ENCODE results near the gene OGDH.
"Not testable (repeated sequence)": the region's sequence is repeated elsewhere in the genome, so short reads cannot be mapped to it uniquely, and the experiment has no call there.

OGDH gene

GRCh38 chr7:44705434-44705833 is 99.0 kb downstream of the OGDH start:
- DNase-seq (ENCODE audit: low read depth in 2 of 2), result no peak

GRCh38 chr7:44706788-44707557 is 100.5 kb downstream of the OGDH start:
- DNase-seq (ENCODE audit: low read depth in 2 of 2), result no peak

- DNase-seq (ENCODE audit: low read depth in 2 of 2), result no peak
Measured at GRCh38 chr7:44707558-44708230, 101.3 kb downstream of the OGDH start.

- no peak for DNase-seq (ENCODE audit: low read depth in 2 of 2)
Measured at GRCh38 chr7:44709011-44709915, 102.8 kb downstream of the OGDH start.

- DNase-seq (ENCODE audit: low read depth in 2 of 2), result no peak
Measured at GRCh38 chr7:44709945-44710596, 103.6 kb downstream of the OGDH start.

GRCh38 chr7:44711528-44711927 is 105.1 kb downstream of the OGDH start:
- DNase-seq (ENCODE audit: low read depth in 2 of 2), result no peak

- DNase-seq (ENCODE audit: low read depth in 2 of 2), result no peak
Measured at GRCh38 chr7:44712012-44712411, 105.6 kb downstream of the OGDH start.

GRCh38 chr7:44713141-44713540 is 106.7 kb downstream of the OGDH start:
- DNase-seq (ENCODE audit: low read depth in 2 of 2), result no peak

GRCh38 chr7:44713680-44714335 is 107.4 kb downstream of the OGDH start:
- no peak for DNase-seq (ENCODE audit: low read depth in 2 of 2)

- DNase-seq (ENCODE audit: low read depth in 2 of 2), result no peak
Measured at GRCh38 chr7:44716205-44716604, 109.8 kb downstream of the OGDH start.

- DNase-seq (ENCODE audit: low read depth in 2 of 2), result no peak
Measured at GRCh38 chr7:44720301-44720700, 113.9 kb downstream of the OGDH start.

- no peak for DNase-seq (ENCODE audit: low read depth in 2 of 2)
Measured at GRCh38 chr7:44724276-44724675, 117.8 kb downstream of the OGDH start.

- DNase-seq (ENCODE audit: low read depth in 2 of 2), result not testable (repeated sequence)
Measured at GRCh38 chr7:44726250-44726649, 119.8 kb downstream of the OGDH start.

- DNase-seq (ENCODE audit: low read depth in 2 of 2), result no peak
Measured at GRCh38 chr7:44727158-44727936, 120.9 kb downstream of the OGDH start.

GRCh38 chr7:44727937-44728262 is 121.5 kb downstream of the OGDH start:
- DNase-seq (ENCODE audit: low read depth in 2 of 2), result no peak

GRCh38 chr7:44729949-44730590 is 123.6 kb downstream of the OGDH start:
- DNase-seq (ENCODE audit: low read depth in 2 of 2), result no peak

GRCh38 chr7:44732971-44733370 is 126.5 kb downstream of the OGDH start:
- not testable (repeated sequence) for DNase-seq (ENCODE audit: low read depth in 2 of 2)

- DNase-seq (ENCODE audit: low read depth in 2 of 2), result no peak
Measured at GRCh38 chr7:44733708-44734481, 127.5 kb downstream of the OGDH start.

Data from stimulated activated CD4-positive, alpha-beta T cell treated with anti-CD3 and anti-CD28 coated beads, Interleukin-1b, Interleukin-23, amount 100 ng/mL, for 1 hour (primary cell).